Activated naive CD4-positive, alpha-beta T cell (primary cell): ENCODE data around the gene DMRT3.

Experiments
- DNase-seq, 4 experiments: peaks; one replicate each; lab custom pipeline; 2025; lab: John Stamatoyannopoulos, UW

Gene DMRT3, protein sequence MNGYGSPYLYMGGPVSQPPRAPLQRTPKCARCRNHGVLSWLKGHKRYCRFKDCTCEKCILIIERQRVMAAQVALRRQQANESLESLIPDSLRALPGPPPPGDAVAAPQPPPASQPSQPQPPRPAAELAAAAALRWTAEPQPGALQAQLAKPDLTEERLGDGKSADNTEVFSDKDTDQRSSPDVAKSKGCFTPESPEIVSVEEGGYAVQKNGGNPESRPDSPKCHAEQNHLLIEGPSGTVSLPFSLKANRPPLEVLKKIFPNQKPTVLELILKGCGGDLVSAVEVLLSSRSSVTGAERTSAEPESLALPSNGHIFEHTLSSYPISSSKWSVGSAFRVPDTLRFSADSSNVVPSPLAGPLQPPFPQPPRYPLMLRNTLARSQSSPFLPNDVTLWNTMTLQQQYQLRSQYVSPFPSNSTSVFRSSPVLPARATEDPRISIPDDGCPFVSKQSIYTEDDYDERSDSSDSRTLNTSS

DNA sequence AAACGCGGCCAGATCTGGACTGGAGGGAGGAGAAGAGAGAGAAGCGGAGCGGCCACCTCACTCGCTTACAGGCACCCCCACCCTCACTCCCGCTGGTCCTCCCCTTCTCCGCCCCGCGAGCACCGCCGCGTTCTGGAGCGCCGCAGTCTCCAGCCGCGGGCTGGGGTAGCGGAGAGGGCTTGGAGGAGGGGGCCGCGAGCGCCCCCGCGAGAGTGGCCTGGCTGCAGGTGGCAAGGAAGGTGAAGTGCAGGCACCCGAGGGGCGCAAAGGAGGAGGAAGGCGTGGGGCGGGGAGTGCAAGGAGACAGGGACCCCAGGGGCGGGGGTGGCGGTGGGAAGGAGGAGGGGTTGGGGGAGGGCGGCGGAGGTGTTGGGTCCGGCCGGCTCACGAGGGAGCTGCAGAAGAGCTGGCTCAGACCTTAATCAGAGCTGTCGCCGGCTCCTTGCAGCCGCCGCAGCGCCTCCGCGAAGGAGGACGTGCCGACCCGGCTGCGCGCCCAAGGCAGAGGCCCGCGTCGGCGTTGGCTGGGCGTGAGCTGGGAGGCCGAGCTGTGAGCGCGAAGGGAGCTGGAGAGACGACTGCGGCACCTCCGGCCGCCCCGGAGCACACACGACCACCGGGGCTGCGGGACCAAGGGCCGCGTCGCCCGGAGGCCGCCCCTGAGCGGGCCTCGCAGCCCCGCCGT, at the start of gene DMRT3:
Gene DMRT3 (plus strand): TSS at position 398 of the 685 bp plus-strand sequence. CDS start 347 bp downstream, outside the sequence.
- DNase-seq: no peak

DNA sequence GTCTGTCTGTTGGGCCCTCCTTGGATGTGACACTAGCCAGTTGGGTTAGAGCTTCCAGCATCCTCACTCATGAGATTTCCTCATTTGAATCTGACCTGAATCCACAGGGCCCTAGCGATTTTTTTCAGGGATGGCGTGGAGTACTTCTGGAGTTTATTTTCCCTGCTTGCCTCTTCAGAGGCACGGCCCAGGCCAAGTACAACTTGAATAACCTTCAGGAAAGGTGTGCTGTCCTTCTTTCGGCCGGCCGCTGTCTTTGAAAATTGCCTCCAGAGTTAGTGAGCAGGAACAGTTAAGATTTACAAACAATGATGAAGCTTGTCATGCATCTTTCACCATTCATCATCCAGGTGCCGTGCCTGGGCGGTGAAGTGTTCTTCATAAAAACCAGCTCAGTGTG, 49.5 kb upstream of the DMRT3 start:
- DNase-seq: no peak

DNA sequence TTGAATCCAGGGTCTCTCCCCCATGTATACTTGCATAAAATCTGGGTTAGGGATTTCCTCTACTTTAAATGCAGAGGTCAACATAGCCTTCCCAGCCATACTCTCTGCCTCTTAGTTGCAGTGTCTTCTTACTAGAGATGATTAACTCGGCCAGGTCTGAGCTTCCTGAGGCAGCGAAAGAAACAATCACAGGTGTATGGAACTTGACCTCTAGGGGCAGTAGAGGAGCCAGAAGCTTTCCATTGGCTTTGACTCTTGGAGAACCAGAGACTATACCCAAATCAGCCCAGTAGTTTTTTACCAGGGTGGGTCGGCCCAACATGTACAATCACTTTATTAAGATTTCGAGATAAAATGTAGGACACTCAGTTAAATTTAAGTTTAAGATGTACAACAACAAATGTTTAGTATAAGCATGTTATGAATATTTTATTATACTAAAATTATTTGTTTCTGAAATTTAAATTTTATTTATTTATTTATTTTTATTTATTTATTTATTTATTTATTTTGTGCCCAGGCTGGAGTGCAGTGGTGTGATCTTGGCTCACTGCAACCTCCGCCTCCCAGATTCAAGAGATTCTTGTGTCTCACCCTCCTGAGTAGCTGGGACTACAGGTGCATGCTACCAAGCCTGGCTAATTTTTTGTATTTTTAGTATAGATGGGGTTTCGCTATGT, 48.0 kb upstream of the DMRT3 start:
- DNase-seq: no peak

DNA sequence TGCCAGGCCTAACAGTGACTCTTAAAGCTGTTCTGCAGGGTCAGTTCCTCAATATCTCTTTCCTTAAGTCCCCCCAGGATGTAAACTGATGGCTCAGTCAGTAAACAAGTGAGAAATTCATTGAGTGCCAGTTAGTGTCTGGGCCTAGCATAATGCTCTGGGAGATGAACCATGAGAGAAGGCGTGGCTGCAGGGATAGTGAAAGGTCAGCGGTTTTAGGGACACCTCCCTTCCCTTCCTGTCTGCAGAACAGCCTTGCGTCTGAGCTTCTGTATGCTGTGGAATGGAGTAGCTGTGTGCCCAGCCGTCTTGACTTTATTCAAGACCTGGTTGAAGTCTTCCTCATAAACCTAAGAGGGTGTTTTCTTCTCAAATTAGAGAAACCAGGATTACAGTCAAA, 46.7 kb upstream of the DMRT3 start:
- DNase-seq: no peak

DNA sequence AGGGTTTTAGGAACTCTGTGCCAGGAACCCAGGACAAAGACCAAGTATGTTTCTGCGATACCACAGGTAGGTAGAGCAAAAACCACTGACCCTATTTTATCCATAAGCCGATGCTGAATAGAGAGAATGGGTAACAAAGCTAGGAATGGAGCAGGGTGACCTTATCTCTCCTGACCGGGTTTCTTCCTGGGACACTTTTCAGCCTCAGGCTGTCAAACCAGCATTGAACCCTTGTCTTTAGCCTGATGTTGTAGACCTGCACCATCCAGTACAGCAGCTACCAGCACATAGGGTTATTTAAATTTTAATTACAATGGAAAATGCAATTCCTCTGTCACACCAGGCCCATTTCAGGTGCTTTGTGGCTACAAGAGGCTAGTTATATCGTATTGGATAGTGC, 43.1 kb upstream of the DMRT3 start:
- no peak for DNase-seq

DNA sequence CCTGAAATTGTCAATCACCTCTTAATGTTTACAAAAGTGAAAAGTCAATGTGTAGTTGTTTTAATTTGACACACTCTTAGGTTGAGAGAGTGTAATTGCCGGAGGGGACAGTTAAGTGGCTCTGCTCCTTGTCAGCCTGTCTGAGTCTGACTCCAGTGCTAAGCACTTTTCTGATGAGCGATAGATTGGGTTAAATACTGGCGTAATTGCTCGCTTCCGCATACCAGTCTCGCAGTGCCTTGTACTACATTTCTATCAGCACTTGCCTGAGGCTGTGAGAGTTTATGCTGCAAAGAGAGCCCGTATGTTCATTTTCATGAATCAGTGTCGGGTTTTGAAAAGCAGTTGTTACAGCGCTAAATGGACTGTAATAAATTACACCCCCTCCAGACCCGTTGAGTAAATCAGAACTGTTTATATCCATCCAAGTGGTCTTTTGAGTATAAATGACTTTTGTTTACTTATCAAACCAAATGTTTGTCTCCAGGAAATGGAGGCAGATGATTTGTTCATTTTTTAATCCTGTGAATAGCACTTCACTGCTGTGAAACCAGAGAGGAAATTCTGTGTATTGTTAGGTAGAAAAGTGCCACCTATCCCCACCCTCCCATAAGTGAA, 41.0 kb upstream of the DMRT3 start:
- DNase-seq: no peak

DNA sequence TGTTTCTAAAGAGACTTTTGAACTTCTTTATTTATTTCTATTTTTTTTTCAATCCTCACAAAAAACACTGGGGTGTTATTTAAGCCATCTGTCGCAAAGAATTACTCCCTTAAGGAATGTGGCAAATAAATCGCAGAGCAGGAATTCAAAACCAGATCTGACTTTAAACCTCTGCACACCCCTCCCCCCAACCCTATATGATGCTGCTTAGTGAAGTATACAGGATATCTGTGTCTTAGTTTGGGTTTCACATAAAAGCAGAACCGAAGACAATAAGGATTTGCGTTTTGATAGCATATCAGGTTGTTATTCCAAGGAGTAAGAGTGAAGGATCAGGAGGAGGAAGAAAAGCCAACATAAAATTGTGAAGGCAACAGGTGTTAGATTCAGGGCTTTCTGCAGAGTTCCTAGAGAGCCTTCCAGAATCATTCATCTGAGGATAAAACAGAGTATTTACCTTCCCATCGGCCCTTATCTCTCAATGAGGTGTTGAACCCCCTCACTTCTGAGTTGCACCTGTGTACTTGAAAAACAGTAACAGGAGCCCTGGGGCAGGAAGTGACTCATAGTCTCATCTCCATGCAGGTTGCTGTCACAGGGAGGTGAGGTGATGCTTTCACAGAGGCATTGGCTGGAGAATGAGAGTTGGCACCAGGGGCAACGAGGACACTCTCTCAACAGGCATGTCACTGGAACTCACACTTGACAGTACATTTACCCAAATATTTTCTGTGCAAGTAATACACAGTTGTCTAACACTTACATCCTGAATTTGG, 33.5 kb upstream of the DMRT3 start:
- no peak for DNase-seq

DNA sequence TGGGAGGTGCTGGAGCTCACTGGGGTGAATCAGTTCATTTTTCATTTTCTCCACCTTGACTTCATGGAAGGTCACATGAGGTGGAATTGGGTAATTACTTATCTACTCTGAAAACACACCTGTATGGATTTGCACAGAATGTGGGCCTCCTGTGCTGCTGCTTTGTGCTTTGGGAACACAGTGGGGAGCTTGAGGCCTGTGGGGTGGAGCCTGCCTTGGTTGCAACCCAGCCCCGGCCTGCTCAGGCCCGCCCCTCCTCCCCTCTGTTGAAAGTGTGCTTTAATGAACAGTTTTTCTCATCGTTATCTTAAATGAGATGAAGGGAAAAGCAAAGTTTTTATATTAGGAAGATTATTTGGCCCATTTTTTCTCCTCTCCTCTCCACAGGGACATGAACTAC, 28.5 kb upstream of the DMRT3 start:
- DNase-seq: no peak

DNA sequence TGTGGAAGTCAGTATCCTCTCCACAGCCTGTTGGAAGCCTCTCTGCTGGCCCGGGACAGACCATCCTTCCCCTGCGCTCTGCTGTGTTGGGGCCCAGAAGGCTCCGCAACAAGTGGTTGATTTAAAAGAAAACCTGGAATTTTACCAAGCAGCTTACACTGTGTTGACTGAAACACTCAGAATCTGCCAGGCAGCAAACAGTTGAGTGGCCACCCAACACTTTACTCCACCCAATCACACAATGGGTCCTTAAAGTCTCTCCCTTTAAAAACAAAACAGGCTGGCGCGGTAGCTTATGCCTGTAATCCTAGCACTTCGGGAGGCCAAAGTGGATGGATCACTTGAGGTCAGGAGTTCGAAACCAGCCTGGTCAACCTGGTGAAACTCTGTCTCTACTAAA, 28.0 kb upstream of the DMRT3 start:
- DNase-seq: no peak

DNA sequence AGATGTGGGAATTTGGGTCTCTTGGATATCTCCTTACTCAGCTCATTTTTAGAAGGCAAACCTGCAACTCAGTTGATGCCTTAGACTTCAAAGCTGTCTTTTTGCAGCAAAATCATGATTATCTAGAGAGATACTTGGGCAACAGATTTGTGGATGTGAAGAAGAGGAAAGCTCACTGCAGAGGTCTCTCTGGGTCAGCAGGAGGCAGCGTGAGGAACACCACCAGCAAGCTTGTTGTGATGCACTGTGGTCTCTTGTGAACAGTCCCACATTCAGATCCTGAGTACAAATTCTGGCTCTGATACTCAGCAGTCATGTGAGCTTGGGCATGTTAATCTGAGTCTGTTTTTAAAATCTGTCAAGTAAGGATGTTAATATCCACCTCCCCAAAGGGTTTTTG, 26.3 kb upstream of the DMRT3 start:
- no peak for DNase-seq

DNA sequence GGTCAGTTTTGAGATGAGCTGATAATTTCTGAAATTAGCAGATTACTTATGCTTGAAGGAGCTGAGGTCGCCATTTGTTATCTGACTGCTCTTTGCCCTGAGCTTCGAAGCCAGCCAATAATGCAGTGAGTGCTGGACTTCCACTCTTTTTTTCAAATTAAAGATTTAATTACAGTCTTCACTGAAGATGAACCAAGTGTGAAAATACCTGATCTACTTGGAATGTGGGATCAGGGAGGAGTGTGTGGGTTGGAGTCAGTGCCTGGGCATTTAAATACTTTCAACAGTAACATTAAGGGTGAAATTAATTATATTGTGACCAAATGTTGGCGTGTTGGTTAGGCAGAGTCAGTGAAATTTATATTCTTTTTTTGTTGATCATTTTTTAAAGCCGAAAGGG, 23.9 kb upstream of the DMRT3 start:
- no peak for DNase-seq

DNA sequence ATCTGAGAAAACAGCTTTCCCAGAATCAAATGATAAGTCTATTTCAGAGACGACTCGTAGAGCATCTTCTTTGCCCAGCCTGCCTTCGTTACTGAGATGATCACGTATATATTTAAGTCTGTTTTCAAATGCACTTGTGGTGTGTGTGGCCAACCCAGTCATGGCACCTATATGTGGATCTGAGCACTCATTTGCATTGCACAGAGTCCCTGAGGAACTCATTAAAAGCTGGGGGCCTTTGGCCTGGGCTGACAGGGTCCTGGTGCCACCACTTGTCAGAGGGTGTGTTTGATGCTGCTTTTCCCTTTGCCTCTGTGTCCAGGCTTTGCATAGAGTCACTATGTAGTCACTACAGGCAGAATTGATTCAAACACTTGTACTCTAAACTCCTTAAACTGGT, 17.4 kb upstream of the DMRT3 start:
- DNase-seq: no peak

DNA sequence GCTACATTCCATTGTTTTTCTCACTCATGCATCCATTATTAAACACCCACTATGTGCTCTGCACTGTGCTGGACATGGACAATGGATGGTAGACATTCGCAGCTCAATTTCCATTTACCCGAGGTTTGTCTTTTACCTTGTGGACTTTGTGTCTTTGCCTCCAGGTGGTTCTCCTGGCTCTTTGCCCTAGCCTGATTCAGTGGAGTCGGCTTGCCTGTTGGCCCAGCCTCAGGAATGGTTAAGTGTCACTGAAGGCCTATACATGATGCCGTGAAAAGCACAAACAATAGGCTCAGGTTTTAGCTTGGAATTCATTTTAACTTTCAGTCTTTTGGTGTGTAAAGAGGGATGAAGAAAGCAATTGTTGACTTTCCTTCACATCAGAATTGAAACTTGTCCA, 16.5 kb upstream of the DMRT3 start:
- no peak for DNase-seq

DNA sequence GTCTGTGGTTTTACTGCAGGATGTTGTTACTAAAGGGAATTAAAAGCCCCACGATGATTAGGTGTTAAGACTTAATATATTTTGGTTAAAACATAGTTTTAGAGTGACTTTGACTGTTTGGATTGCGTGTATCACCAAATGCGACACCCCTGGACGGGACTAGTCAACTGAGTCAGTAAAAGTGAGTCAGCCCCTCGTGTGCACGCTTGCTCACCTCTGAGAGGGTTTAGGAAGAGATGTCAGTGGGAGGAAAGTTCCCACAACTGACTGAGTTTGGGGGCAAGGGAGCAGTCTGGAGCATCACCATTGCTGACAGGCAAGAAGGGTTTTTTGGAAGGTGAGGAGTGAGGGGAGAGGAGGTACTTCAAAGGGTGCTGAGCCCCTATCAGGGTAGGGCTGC, 14.4 kb upstream of the DMRT3 start:
- DNase-seq: no peak

DNA sequence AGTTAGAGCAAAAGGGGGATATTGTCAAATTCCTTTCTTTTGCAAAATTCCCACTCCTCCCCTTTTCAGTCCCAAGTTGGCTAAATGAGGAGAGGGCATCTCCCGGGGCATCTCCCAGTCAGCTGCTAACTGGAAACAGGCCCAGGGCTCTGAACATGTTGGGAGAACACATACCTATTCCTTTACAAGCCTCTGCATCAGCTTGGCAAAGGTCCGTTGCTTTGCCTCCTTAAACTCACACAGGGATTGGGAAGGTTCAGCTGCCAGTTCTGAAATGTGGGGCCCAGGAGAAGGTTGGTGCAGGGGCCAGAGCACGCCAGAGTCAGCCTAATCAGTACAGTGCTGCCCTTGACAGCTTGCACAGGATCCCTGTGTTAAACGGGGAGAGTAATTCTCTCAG, 11.0 kb upstream of the DMRT3 start:
- DNase-seq: no peak

DNA sequence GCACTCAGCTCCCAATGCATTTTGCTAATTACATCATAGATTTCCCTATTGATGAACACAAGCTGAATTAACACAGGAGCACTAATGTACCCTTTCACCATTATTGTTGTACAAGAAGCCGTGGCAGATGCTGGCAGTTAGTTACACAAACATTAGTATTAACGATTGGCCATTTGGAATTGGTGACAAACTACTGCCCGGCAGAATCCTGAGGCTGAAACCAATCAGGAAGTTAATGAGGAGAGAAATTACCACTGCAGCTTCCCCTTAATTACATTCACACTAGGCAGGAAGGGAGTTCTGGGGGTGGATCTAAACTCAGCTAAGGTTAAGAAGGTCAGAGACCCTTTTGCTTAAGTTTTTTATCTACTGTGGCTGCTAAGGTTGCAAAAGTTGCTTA, 9.6 kb upstream of the DMRT3 start:
- DNase-seq: no peak

DNA sequence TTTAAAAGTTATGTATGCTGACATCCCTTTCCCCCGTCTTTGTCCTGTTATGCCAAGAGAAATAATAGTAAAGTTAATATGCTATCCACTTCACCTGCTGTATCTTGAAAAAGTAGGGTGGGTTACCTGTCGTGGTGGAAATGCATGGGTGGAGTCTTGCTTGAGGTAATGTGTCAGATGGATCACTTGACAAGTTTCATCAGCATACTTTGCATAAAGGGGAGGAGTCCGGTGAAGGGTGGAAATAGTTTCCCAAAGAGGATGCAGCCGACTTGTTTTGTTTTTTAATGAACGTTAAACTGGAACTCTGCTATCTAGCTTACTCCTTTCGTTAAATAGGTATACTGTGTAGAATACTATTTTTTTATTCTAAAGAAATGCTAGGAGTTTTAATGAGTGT, 9.0 kb upstream of the DMRT3 start:
- DNase-seq: no peak

DNA sequence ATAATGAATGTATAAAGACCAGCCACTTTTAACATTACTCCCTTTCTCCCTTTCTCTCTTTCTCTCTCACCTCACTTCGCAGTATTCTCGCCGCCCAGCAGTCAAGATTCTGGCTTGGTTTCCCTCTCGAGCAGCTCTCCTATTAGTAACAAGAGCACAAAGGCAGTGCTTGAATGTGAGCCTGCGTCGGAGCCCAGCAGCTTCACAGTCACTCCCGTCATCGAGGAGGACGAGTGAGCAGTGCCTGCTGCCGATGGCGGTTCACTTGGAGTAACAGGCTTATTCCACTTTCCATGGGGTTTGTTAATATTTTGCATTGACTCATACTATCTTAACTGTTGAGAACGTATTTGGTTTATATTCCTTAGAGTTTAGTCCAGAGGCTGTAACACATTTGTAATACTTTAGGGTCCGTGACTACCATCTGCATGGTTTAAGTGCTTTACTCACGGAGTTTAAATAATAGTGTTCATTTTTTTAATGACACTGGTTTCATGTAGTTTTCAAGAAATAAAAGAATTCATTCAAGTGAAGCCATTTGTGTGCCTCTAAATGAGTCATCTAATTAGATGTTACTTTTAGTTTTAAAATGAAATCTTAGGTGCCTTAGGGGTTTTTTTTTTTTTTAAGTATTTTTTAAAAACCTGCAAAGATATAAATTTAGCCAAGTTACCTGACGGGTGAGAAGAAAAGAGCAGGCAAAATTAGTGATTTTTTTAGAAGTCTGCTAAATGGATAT, 8.4 kb upstream of the DMRT3 start:
- no peak for DNase-seq

DNA sequence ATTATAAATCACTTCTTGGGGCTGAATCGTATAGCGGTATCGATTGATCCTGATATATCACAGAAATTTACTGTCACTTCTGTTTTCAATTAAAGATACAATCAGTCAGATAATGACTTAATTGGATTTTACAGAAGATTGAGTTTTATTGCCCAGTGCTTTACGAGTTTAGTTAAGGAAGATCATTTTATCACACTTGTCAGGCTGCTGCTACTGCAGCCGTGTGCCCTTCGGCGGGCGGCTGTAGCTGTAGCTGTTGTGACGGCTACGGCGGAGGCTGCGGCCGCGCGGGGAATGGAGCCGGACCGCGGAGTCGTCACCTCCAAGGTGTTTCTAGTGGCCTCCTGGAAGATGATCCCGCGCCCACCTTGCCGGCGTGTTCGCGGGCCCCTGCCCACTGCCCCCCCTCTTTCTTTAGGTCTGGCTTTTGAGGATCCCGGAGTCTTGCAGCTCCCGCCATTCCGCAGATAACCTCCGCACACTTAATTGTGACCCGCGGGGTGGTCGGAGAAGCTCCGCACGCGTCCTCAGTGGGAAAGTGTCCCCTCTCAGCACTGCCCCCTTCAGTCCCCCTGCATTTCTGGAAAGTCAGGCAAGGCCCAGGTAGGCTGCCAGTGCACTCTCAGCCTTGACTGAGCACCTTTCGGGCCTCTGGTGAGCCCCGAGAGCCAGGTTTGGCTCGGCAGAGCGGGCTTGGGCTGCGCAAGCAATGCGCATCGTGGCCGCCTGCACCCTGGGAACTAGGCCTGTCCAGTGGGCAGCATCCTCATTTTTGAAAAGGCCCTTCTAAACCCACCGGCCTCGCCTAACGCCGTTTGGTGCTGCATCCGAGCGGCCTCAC, 6.9 kb upstream of the DMRT3 start:
- no peak for DNase-seq
